C4-2B (cell line): Measurements from ENCODE around the gene ERI3.

Experiments used
- CTCF ChIP-seq: fragments of 450-650 bp; conservative IDR thresholded peaks from 2 replicates; pipeline ENCODE4 v1.5.1; 2017; ENCODE audit warnings: mild to moderate bottlenecking
- ZFX ChIP-seq: fragments of 450-650 bp; IDR thresholded peaks from 2 replicates; pipeline ENCODE4 v1.6.1; 2017

GRCh38 chr1:44239331-44239960 is 115.6 kb downstream of the ERI3 start:
- TF ChIP-seq CTCF (no peak), ZFX (no peak)
